Hepatocyte (in vitro differentiated cells): Measurements from ENCODE around the gene STEAP4.

Experiments
- EZH2 ChIP-seq: fragments of 200-600 bp; sonication (generic); IDR thresholded peaks from 2 replicates; pipeline ENCODE4 v1.6.1; 2016; ENCODE audit warnings: antibody characterized with exemption, mild to moderate bottlenecking, borderline replicate concordance
- TF ChIP-seq, protein P1 (sequence below): fragments of 200-600 bp; sonication (generic); IDR thresholded peaks from 2 replicates; pipeline ENCODE4 v1.5.1; 2016; ENCODE audit warnings: antibody characterized with exemption, mild to moderate bottlenecking; ENCODE audit not compliant: poor library complexity

DNA sequence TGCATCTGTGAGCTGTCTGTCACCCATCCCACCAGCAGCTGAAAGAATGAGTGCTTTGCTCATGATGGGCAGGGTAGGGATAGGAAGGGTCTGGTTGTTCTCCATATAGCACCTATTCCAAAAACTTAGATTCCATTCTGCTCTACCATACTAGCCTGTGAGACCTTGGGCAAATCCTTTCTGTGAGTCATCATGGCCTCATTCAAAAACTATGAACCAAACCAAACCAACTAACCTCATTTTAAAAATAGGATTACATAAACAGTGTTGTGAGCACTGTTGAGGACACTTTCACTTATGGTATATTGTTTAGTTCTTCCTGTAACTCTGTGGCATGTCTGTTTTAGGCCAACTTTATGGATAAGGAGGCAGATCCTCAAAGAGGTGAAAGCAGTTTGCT lies 30.9 kb upstream of the STEAP4 start:
- TF ChIP-seq, protein P1, sequence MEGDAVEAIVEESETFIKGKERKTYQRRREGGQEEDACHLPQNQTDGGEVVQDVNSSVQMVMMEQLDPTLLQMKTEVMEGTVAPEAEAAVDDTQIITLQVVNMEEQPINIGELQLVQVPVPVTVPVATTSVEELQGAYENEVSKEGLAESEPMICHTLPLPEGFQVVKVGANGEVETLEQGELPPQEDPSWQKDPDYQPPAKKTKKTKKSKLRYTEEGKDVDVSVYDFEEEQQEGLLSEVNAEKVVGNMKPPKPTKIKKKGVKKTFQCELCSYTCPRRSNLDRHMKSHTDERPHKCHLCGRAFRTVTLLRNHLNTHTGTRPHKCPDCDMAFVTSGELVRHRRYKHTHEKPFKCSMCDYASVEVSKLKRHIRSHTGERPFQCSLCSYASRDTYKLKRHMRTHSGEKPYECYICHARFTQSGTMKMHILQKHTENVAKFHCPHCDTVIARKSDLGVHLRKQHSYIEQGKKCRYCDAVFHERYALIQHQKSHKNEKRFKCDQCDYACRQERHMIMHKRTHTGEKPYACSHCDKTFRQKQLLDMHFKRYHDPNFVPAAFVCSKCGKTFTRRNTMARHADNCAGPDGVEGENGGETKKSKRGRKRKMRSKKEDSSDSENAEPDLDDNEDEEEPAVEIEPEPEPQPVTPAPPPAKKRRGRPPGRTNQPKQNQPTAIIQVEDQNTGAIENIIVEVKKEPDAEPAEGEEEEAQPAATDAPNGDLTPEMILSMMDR, result no peak
- TF ChIP-seq EZH2, result no peak
